Activated effector memory CD4-positive, alpha-beta T cell treated with Interleukin-2 at 50 U/mL for 16 hours (primary cell): Measurements from ENCODE around the gene HMGCR.

Source experiments
- DNase-seq: peaks from one replicate; pipeline ENCODE4 v3.0.0-alpha.2; 2020

Gene HMGCR

DNA sequence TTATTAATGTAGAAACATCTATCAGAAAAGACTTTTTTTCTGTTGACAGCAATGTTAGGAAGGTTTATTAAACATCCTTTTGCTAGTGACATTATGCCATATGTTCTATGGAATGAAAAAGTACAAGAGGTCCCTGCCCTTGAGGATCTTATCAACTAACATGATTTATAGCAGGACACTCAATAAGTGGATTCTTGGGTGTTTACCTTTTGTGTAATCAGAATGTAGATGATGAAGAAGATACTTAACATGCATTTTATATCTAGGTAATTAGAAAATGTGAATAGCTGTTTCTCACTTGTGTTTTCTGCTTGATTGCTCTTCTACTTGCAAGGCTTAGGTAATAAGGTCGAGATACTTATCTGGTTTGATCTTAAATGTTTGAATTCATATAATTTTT is 4.9 kb downstream of the HMGCR start:
- DNase-seq = no peak

DNA sequence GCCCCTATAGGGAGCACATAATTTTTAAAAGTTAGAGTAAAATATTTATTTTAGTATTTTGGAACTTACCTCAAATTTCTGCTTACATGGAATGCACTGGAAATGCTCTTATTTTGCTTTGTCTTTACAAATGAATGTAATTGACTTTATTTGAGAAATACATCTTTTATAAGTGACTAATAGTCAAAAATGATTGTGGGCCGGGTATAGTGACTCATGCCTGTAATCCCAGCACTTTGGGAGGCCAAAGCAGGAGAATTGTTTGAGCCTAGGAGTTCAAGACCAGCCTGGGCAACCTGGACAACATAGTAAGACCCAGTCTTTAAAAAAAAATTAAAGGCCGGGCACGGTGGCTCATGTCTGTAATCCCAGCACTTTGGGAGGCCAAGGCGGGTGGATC is 5.8 kb downstream of the HMGCR start:
- DNase-seq = no peak

DNA sequence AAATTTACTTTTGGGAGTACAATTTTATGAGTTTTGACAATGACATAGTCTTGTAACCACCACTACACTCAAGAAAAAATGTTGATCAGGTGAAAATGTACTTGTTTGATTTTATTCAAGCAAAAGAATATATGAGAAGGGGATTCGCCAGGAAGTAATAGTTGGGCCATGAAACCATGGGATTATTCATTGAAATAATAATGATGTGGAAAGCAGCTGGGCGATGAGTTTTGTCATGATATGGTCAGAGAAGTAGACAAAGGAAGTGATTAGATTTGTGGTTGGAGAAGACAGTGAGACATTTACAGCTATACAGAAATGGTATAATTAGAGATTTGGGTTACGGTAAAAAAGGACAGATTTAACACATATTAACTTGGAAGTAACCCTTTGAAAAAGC is 11.2 kb downstream of the HMGCR start:
- DNase-seq = no peak

DNA sequence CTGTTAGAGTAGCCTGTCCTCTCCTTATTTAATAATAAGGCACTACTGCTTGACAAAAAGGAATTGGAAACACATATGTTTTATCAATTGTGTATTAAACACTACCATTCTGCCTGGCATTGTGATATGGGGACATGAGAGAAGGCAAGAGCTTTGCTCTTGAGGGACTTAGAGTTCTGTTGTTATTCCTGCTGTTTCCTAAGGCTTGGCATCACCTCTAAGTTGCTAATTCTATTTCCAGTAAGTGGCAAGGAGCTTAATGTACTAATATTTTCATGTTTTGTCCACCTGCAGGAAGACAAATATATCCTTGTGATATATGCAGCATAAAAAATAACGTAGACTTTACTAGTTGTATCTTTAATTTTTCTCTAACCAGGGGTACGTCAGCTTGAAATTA is 12.6 kb downstream of the HMGCR start:
- DNase-seq = no peak

DNA sequence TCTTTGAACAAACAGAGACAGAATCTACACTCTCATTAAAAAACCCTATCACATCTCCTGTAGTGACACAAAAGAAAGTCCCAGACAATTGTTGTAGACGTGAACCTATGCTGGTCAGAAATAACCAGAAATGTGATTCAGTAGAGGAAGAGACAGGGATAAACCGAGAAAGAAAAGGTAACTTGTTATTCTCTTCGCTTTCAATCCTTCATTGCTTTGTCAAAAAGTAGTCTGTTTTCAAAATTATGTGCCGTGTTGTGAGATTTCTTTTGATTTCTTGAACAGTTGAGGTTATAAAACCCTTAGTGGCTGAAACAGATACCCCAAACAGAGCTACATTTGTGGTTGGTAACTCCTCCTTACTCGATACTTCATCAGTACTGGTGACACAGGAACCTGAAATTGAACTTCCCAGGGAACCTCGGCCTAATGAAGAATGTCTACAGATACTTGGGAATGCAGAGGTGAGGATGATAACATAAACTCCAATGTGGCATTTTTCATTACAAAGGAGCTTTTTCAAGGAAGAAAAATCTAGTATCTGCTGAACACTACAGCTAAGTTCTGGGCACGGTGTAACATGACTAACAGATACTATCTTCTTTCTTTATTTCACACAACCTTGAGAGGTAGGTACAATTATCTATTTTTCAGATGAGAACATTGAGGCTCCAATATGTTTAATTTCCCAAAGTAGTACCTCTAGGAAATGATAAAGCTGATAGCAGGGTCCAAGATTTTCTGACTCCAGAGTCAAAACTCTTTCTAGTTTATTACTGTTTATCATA is 14.3 kb downstream of the HMGCR start:
- DNase-seq = no peak

DNA sequence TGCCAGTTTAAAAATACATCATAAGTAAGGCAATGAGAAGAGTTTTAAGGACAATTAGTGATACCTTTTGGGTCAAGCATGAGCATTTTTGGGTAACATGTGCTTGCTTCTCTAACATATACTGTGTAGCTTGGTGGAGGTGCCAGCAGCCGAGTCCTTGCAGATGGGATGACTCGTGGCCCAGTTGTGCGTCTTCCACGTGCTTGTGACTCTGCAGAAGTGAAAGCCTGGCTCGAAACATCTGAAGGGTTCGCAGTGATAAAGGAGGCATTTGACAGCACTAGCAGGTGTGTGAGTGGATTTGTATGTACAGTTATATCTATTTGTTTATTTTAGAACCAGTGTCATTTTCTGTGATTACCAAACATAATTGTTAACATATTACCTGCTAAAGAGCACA is 18.2 kb downstream of the HMGCR start:
- DNase-seq = no peak

DNA sequence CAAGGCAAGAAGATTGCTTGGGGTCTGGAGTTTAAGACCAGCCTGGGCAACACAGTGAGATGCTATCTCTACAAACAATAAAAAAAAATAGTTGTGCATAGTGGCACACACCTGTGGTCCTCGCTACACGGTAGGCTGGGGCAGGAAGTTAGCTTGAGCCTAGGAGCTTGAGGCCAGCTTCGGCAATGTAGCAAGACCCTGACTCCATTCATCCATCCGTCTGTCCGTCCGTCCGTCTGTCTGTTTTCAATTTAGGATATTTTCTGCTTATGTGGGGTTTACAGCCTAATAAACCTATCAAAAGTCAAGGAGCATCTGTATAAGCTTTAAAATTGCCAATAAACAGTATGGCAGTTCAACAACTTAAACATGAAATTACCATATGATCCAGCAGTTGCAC is 19.7 kb downstream of the HMGCR start:
- DNase-seq = no peak

DNA sequence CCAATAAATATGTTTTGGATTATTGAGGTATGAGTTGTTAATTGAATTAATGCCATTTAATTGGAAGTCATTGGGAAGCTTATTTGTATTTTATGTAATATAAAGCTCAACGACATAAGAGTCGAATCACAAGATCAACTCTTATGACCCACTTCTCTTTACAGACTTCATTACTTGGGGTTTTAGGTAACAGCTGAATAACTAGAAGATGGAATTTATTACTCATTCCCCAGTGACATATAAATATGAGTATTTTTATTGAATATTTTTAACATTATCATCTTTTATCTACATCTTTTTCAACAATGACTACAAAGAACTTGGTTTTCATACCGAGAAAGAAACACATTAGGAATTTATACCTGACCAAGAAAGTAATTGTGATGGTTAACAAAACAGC is 21.1 kb downstream of the HMGCR start:
- no peak for DNase-seq

DNA sequence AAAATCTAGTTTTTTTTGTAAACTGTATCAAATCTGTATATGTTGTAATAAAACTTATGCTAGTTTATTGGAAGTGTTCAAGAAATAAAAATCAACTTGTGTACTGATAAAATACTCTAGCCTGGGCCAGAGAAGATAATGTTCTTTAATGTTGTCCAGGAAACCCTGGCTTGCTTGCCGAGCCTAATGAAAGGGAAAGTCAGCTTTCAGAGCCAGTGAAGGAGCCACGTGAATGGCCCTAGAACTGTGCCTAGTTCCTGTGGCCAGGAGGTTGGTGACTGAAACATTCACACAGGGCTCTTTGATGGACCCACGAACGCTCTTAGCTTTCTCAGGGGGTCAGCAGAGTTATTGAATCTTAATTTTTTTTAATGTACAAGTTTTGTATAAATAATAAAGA is 24.3 kb downstream of the HMGCR start:
- no peak for DNase-seq

DNA sequence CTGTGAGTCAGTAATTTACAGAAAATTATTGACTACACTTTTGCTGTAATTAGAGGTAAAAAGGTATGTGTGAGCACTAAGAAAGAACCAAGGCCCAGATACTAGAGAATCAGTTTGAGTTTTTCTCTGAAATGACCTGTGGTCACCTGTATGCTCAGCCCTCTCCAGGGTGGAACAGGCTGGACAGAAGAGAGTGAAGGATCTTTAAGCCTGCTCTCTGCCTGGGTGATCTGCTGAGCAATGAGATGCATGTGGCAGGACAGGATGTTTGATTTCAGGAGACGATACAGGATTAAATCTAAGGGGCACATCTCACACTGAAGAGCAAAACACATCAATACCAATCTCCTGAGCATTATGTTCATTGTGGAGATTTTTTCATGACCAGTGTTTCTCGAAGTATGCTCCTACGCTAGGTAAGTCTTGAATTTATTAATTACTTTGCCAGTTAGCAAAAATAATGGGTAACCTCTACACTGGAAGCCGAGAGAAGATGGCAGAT is 25.5 kb downstream of the HMGCR start:
- DNase-seq = no peak

DNA sequence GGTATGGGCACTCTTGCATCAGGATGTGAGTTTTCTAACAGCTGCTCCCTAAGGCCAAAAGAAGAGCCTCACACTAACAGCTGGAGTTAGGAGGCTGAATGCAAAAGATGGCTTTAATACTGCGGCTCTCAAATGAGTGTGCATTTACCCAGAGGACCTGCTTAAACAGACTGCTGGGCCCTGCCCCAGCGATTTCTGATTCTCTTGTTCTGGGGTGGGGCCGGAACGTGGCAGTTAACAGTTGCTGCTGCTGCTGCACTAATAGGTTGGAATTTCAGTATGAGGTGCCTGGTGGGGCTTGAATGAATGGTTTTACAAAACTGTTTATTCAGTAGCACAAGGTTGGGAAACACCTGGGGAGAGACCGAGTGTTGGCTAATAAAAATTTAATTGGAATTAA is 26.1 kb downstream of the HMGCR start:
- no peak for DNase-seq

DNA sequence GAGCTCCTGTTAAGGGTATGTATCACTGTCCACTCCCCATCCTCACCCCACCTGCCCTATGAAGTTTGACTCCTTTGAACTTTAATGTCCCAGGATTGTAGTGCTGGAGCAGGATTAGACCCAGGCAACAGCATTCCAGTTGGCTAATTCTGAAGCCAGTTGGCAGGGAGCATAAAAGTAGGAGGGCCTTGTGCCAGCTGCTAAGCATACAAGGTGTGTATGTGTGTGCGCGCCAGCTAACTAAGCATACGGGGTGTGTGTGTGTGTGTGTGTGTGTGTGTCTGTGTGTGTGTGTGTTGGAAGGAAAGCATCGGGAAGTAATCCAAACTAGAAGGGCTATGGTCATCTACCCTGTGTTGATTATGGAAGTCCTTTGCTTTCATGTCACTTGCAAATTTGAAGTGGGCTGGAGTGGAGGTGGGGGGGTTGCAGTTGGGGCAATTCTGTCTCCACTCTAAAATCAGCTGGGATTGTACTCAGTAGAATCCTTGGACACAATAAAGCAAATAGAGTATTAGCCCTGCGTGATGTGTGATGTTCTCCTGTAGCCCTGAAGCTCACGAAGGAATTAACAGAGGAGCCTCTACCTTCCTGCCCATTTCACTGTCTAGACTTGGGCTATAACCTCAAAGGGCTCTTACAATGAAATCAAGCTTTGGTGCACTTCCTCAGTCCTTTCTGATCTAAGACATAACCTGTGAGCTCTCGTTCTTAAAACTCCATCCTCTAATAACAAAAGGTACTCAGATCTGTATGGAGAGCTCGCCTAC is 26.9 kb downstream of the HMGCR start:
- DNase-seq = no peak

DNA sequence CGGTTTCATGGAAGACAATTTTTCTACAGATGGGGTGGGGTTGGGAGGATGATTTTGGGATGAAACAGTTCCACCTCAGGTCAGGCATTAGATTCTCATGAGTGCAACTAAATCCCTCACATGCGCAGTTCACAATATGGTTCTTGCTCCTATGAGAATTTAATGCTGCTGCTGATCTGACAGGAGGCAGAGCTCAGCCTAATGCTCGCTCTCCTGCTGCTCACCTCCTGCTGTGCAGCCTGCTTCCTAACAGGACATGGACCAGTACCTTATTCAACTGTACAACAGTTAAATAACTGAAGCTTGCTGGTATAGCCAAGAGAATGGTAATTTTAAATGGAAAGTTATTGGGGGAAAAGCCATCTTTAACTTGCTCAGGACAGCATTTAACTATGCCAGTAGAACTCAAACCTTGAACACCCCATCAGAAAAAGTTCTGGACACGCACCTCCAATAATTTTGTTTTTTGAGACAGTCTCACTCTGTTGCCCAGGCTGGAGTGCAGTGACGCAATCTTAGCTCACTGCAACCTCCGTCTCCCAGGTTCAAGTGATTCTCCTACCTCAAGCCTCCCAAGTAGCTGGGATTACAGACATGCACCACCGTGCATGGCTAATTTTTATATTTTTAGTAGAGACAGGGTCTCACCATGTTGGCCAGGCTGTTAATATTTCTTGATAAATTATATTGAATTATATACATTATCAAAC is 27.7 kb downstream of the HMGCR start:
- no peak for DNase-seq

DNA sequence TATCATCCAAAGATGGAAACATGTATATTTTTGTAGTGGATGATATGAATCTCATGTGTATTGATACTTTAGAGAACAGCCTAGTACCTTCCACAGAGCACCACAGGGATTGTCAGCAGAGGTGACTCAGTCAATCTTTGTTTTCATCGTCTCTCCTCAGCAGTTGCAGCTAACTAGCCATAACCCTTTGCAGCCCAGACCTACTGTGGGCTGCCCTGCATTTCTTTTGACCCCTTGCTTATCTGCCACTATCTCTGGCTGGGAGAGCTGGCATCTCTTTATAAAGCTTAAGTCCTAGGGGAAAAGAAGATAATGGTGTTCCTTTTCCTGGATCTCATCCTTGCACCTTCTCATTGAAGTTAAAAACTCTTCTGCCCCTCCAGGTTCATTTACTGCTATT is 28.7 kb downstream of the HMGCR start:
- DNase-seq = no peak

DNA sequence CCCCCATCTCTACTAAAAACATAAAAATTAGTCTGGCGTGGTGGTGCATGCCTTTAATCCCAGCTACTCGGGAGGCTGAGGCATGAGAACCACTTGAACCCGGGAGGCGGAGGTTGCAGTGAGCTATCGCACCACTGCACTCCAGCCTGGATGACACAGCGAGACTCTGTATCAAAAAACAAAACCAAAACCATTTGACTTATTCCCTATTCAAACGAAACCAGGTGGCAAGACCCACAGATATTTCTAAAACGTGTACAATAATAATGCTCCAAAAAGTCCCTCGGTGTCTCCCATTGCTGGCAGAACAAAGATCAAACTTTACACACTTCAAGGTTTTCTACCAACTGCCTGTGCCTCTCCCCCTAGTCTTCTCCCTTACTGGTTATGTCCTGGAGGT is 29.8 kb downstream of the HMGCR start:
- no peak for DNase-seq

DNA sequence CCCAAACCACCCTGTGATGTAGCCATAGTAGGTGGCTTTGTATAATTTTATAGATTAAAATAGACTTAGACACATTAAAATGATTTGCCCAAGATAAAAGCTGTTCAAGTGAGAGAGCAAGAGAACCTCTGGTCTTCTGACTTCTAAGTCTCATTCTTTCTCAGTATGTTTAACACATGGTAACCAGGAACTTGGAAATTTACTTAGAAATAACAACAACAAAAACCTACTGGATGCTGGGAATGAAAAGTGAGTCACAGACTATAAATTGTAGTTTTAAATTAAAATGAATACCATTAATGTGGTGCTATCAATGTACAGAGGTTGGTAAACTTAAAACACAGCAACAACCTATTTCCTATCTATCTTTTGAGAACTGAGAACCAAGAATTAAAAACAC is 30.4 kb downstream of the HMGCR start:
- no peak for DNase-seq

DNA sequence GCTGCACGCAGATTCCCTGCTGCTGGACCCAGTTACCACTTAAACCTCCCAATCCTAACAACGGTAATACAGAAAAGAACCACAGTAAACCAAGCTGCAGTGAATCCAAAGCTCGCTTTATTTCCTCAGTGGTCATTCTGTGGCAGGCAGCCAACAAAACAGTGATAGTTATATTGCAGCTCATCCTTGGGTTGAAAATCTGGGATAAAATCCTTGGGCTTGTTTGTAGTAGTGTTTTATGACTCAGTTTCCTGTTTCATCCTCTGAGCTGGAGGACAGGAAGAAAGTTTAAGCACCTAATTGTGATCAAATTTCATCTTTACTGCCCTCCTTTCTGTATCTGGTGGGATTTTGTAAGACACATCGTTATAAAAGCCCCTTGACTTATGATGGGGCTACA is 31.4 kb downstream of the HMGCR start:
- DNase-seq = no peak

DNA sequence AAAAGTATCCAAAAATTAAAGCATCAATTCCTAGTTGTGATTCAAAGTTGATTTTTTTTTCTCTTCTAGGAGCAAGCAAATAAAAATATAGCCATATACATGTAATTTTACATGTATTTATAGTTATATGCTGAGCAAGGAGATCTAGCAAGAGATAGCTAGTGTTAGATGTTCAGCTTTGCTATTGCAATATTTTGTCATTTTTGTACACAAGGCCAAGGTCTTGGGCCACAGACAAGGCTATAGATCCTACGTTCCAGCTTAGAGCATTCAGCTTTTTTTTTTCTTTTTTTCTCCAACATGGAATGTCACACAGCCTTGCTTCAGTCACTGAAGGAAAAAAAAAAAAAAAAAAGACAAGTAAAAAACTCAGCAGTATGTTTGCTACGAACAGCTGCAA is 36.8 kb downstream of the HMGCR start:
- no peak for DNase-seq

DNA sequence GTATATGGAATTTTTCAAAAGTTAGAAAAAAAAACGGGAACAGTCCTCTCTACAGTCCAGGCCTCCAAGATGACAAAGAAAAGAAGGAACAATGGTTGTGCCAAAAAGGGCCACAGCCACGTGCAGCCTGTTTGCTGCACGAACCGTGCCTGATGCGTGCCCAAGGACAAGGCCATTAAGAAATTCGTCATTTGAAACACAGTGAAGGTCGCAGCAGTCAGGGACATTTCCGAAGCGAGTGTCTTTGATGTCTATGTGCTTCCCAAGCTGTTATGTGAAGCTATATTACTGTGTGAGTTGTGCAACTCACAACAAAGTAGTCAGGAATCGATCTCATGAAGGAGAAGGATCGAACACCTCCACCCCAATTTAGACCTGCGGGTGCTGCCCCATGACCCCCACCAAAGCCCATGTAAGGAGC is 37.4 kb downstream of the HMGCR start:
- DNase-seq = no peak

DNA sequence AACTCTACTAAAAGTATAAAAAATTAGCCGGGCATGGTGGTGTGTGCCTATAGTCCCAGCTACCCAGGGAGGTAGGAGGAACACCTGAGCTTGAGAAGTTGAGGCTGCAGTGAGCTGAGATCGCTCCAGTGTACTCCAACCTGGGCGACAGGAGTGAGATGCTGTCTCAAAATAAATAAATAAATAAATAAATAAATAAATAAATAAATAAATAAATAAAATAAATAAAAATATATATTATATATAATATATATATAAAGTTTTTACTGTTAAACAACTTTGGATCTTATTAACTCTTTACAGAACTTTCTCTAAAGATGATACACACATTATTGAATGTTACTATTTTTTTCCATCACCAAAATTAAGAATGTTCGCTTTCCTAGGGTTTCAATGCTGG is 38.4 kb downstream of the HMGCR start:
- no peak for DNase-seq

DNA sequence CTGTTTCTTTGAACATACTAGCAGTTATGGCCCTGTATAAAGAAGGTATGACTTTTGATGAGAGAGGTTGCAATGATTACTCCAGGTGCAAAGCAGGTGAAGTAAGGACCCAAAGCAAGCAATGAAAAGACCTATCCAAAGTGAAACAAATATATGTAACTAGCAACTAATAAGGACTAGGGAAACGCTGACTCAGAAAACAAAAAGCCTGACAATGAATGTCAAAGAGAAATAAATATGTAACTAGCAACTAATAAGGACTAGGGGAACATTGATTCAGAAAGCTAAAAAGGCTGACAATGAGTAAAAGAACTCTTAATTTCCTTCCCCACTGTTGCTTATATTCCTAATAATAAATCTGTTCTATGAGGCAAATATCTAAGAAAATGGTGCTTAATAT is 43.1 kb downstream of the HMGCR start:
- DNase-seq = no peak

DNA sequence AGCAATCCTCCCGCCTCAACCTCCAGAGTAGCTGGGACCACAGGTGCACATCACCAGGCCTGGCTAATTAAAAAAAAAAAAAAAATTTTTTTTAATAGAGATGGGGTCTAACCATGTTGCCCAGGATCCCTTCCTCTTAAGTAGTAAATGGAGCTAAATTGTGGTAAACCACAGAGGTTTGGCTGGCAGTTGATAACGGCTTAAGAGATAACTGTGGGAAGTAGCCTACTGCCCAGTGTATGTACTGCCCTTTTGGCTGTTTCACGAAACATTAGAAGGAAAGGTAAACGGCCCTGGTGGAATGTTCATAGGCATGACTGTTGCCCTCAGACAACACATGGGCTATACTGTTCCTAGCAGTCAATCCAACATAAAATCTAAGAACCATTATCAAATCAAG is 44.4 kb downstream of the HMGCR start:
- DNase-seq = no peak

DNA sequence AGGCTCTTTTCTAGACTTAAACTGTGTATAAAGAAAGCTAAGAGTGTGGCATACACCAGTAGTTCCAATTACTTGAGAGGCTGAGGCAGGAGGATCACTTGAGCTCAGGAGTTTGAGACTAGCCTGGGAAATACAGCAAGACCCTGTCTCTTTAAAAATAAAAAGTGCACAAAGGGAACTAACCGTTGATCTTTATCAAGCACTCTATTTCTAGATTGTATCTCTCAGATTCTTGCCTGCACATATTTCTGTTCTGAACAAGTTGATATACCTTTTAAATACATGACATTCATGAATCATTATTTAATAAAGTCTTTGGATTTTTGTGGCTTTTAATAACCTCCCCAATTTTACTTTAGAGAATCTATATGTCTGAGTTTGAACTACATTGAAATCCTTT is 47.2 kb downstream of the HMGCR start:
- DNase-seq = no peak

DNA sequence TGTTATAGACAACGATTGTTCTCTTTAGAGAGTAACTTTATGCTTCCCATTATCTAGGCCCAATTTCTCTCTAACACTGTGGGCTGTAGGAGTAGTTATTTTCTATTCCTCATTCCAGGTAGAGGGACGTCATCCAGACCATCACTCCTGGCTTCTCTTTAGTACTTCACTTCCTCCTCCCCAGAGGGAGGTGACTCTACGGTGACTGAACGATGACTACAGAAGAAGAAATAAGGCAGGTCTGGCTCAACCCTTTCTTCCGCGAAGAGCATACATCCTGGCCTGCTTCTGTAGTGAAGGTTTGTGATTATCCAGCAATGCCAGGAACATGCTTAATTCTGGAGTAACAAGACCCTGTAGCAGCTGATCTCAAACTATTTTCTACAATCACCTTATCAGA is 50.8 kb downstream of the HMGCR start:
- no peak for DNase-seq
